Liver (tissue), 3 donors: ENCODE data around the gene EMD.
A peak's percentile ranks its signal among the peaks of the same experiment; 100 is the strongest.

Experiments used
- EGR1 ChIP-seq, 2 donors: IDR thresholded peaks; 2 replicates each; pipeline ENCODE4 v1.6.1; 2016 to 2018; ENCODE audit warnings: antibody characterized with exemption in 2 of 2, low read depth in 2 of 2
- FOXA1 ChIP-seq: IDR thresholded peaks from 2 replicates; pipeline ENCODE4 v1.6.1; 2016; ENCODE audit warnings: antibody characterized with exemption
- FOXA2 ChIP-seq: IDR thresholded peaks from 2 replicates; pipeline ENCODE4 v1.6.1; 2016; ENCODE audit warnings: antibody characterized with exemption
- GABPA ChIP-seq, 2 donors: IDR thresholded peaks in 1 of 2; conservative IDR thresholded peaks in 1 of 2; 2 replicates each; pipeline ENCODE4 v1.6.1; 2016; ENCODE audit warnings: antibody characterized with exemption in 2 of 2, mild to moderate bottlenecking in 1 of 2, moderate library complexity in 1 of 2
- NR2F2 ChIP-seq: IDR thresholded peaks from 2 replicates; pipeline ENCODE4 v1.6.1; 2016; ENCODE audit warnings: antibody characterized with exemption
- RAD21 ChIP-seq, 2 donors: IDR thresholded peaks; 2 replicates each; pipeline ENCODE4 v1.6.1; 2016; ENCODE audit warnings: antibody characterized with exemption in 2 of 2, mild to moderate bottlenecking in 2 of 2
- SP1 ChIP-seq: IDR thresholded peaks from 2 replicates; pipeline ENCODE4 v1.6.1; 2018; ENCODE audit warnings: antibody characterized with exemption, mild to moderate bottlenecking
- TAF1 ChIP-seq: conservative IDR thresholded peaks from 2 replicates; pipeline ENCODE4 v1.6.1; 2016; ENCODE audit warnings: antibody characterized with exemption, mild to moderate bottlenecking
- YY1 ChIP-seq: IDR thresholded peaks from 2 replicates; pipeline ENCODE4 v1.6.1; 2016; ENCODE audit warnings: antibody characterized with exemption, mild to moderate bottlenecking
- TF ChIP-seq, protein P1 (sequence below): fragments of 150-350 bp; IDR thresholded peaks from 2 replicates; pipeline ENCODE4 v1.5.1; 2017; ENCODE audit warnings: improper control_type of control experiment, low read depth, low read length; ENCODE audit not compliant: missing input control
- TF ChIP-seq, protein P2 (sequence below): IDR thresholded peaks from 2 replicates; pipeline ENCODE4 v1.6.1; 2016; ENCODE audit warnings: antibody characterized with exemption
- TF ChIP-seq, protein P3 (sequence below): IDR thresholded peaks from 2 replicates; pipeline ENCODE4 v1.6.1; 2016; ENCODE audit warnings: antibody characterized with exemption
- TF ChIP-seq, protein P4 (sequence below): IDR thresholded peaks from 2 replicates; pipeline ENCODE4 v1.6.1; 2016; ENCODE audit warnings: antibody characterized with exemption, mild to moderate bottlenecking
- TF ChIP-seq, protein P5 (sequence below): IDR thresholded peaks from 2 replicates; pipeline ENCODE4 v1.6.1; 2016; ENCODE audit warnings: antibody characterized with exemption
- donor health status: healthy.
- donor health status: healthy.

DNA sequence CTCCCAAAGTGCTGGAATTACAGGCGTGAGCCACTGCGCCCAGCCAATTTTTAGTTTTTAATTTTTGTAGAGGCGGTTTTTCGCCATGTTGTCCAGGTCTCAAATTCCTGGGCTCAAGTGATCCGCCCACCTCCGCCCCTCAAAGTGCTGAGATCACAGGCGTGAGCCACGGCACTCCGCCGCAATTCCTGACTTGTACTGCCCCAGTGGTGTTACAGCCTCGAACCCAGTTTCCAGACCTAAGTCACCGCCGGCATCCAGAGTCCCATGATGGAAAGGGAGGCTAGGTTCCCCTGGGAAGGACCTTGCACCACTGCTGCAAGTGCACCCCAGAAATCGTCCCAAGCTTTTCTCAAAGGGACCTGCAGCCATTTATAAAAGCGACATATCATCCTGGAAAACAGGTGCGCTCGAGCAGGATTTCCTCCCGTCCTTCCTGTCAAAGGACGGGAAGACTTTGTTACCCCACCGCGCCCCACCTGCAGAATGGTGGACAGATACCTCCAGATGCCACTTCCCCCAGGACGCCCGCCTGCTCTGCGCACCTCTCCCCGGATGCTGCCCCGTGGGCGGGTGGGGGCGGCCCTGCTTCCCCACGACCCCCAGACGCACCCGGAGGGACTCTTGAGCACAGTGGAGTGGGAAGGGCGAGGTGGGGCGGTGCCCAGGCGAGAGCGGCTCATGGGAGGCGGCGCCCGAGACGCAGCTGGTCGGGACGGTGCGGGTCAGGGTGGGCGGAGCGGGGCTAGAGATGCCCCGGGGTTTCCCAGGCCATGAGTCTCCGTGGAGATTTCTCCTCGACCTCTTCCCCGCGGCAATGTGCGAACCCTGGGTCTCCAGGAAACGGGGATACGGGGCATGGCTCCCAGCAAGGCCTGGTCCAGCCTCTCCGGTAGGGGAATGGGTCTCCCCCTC lies 18.1 kb downstream of the EMD start:
- TF ChIP-seq, protein P1, sequence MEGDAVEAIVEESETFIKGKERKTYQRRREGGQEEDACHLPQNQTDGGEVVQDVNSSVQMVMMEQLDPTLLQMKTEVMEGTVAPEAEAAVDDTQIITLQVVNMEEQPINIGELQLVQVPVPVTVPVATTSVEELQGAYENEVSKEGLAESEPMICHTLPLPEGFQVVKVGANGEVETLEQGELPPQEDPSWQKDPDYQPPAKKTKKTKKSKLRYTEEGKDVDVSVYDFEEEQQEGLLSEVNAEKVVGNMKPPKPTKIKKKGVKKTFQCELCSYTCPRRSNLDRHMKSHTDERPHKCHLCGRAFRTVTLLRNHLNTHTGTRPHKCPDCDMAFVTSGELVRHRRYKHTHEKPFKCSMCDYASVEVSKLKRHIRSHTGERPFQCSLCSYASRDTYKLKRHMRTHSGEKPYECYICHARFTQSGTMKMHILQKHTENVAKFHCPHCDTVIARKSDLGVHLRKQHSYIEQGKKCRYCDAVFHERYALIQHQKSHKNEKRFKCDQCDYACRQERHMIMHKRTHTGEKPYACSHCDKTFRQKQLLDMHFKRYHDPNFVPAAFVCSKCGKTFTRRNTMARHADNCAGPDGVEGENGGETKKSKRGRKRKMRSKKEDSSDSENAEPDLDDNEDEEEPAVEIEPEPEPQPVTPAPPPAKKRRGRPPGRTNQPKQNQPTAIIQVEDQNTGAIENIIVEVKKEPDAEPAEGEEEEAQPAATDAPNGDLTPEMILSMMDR: no peak
- TF ChIP-seq, protein P2, sequence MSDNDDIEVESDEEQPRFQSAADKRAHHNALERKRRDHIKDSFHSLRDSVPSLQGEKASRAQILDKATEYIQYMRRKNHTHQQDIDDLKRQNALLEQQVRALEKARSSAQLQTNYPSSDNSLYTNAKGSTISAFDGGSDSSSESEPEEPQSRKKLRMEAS: no peak
- no peak for TF ChIP-seq YY1
- TF ChIP-seq, protein P3, sequence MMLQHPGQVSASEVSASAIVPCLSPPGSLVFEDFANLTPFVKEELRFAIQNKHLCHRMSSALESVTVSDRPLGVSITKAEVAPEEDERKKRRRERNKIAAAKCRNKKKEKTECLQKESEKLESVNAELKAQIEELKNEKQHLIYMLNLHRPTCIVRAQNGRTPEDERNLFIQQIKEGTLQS: no peak
- TF ChIP-seq EGR1 (IDR thresholded peaks at IDR 0.05; ENCODE audit: low read depth in 2 of 2): no peak
- no peak for TF ChIP-seq TAF1
- TF ChIP-seq RAD21 (IDR thresholded peaks at IDR 0.05): no peak
- no peak for TF ChIP-seq FOXA1
- no peak for TF ChIP-seq GABPA (IDR thresholded peaks at IDR 0.05 in 1 of 2, conservative IDR thresholded peaks at IDR 0.05 in 1 of 2)
- TF ChIP-seq, protein P4, sequence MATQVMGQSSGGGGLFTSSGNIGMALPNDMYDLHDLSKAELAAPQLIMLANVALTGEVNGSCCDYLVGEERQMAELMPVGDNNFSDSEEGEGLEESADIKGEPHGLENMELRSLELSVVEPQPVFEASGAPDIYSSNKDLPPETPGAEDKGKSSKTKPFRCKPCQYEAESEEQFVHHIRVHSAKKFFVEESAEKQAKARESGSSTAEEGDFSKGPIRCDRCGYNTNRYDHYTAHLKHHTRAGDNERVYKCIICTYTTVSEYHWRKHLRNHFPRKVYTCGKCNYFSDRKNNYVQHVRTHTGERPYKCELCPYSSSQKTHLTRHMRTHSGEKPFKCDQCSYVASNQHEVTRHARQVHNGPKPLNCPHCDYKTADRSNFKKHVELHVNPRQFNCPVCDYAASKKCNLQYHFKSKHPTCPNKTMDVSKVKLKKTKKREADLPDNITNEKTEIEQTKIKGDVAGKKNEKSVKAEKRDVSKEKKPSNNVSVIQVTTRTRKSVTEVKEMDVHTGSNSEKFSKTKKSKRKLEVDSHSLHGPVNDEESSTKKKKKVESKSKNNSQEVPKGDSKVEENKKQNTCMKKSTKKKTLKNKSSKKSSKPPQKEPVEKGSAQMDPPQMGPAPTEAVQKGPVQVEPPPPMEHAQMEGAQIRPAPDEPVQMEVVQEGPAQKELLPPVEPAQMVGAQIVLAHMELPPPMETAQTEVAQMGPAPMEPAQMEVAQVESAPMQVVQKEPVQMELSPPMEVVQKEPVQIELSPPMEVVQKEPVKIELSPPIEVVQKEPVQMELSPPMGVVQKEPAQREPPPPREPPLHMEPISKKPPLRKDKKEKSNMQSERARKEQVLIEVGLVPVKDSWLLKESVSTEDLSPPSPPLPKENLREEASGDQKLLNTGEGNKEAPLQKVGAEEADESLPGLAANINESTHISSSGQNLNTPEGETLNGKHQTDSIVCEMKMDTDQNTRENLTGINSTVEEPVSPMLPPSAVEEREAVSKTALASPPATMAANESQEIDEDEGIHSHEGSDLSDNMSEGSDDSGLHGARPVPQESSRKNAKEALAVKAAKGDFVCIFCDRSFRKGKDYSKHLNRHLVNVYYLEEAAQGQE: peak; percentile 7
- TF ChIP-seq, protein P5, sequence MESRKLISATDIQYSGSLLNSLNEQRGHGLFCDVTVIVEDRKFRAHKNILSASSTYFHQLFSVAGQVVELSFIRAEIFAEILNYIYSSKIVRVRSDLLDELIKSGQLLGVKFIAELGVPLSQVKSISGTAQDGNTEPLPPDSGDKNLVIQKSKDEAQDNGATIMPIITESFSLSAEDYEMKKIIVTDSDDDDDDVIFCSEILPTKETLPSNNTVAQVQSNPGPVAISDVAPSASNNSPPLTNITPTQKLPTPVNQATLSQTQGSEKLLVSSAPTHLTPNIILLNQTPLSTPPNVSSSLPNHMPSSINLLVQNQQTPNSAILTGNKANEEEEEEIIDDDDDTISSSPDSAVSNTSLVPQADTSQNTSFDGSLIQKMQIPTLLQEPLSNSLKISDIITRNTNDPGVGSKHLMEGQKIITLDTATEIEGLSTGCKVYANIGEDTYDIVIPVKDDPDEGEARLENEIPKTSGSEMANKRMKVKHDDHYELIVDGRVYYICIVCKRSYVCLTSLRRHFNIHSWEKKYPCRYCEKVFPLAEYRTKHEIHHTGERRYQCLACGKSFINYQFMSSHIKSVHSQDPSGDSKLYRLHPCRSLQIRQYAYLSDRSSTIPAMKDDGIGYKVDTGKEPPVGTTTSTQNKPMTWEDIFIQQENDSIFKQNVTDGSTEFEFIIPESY: no peak
- no peak for TF ChIP-seq NR2F2
- TF ChIP-seq SP1: no peak
- TF ChIP-seq FOXA2: no peak
